Measurements from ENCODE around the gene TIMM21.

TIMM21 gene

DNA sequence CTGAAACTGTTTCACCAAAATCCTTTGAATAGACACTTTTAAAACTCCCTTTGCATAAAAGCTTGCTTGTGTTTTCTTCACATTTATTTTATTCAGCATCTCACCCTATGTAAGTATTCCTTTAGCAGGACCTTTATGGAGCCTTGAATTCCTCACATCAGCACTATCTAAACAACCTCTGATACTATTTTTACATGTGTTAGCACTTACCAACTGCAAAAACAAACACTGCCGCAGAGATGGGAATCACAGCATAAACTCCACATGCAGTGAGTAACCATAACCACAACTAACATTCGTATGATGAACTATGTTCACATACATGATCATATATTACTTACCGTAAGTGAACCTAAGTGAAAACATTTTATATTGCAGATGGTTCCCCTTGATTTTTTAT, 16.1 kb upstream of the TIMM21 start:
- no peaks in the 10 kb centered on the region for H3K36me3 Mint-ChIP-seq
- H3K4me1 Mint-ChIP-seq, result no peaks in the 10 kb centered on the region
- no peak for DNase-seq
- H3K9me3 Mint-ChIP-seq, result no peaks in the 10 kb centered on the region
- CTCF ChIA-PET, result interaction anchor here (1.4 kb wide), 1 partner anchor 50 kb away, joined by 4 read pairs; no protein-coding TSS in a partner anchor
- H3K27me3 Mint-ChIP-seq, result no peaks in the 10 kb centered on the region
- no peak overlapping the region for H3K4me3 Mint-ChIP-seq
- no peak overlapping the region for H3K27ac Mint-ChIP-seq

DNA sequence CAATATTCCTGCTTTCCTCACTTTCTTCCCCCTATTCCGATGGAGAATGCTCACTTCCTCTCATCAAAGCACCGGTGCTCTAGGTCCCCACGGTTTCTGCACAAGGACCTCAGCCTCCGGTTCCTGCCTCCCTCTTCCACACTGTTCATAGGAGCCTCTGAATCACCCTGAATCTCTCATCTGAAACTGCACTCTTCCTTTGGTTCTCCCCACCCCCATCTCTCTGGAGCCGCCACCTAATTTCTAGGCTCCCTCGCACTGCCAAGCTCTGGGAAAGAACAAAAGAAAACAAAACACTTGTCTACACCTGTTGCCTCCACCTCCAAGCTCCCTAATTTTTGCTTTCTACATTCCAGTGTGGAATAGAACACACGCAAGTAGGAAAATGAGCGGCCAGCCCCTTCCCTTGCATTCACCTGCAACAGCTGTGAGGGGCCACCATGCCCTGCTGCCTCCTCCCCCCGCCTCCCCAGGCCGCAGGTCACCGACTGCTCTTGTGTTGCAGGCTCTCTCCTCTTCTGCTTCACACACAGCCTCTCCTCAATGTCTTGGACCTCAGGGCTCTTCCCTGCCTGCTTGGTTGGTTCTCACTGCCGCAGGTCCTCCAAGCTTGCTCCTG, 10.3 kb upstream of the TIMM21 start:
- CTCF ChIA-PET, result interaction anchor here (1.1 to 2.9 kb wide), 4 partner anchors 16 to 55 kb away, joined by 3 to 11 read pairs (median 6); no protein-coding TSS in a partner anchor
- Mint-ChIP-seq H3K27me3 (peaks cover 7% of the 10 kb centered on the region), H3K4me1 (peaks cover 6% of the 10 kb centered on the region), H3K36me3 (no peaks in the 10 kb centered on the region), H3K27ac (no peak overlapping the region), H3K9me3 (no peaks in the 10 kb centered on the region), H3K4me3 (no peak overlapping the region)
- no peak for DNase-seq

DNA sequence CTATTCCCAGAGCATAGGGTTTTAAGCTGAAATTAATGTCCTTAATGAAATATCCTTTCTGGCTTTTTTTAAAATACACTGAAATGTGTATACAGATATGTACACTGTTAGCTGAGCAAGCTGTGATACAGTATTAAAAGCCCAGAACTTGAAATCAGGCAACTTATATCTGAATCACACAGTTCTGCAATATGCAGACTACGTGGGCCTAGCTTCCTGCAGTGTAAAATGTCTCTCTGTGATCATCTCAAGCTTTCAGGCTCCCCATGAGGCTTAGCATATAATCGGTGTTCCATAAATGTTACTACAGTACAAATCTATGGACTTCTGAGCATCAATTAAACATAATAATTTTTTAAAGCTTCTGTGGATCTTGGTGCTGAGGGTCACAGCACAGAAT, 8.9 kb upstream of the TIMM21 start:
- CTCF ChIA-PET, result interaction anchor here (0.7 to 2.9 kb wide), 5 partner anchors 9 to 57 kb away, joined by 3 to 11 read pairs (median 4); partner anchors contain the start of gene TIMM21

DNA sequence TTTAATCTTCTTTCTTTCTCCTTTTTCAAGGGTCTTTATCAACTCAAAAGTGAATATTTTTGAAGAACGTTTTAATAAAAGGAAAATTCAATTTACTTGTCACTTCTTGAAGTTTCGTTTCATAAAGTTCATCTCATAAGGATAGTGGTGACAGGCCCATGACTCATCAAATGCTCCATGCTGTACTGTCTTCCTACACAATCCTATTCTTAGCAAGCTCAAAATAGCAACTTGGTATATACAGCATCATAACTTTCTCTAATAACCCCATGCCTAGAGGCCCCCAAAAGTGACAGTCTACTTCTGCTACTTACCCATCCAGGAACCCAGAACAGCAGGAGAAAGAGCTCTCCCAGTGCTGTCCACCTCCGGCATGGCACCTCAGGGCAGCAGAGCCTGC, 8.4 kb upstream of the TIMM21 start:
- CTCF ChIA-PET, result interaction anchor here (0.7 to 2.9 kb wide), 5 partner anchors 9 to 57 kb away, joined by 3 to 11 read pairs (median 4); partner anchors contain the start of gene TIMM21
- H3K36me3 Mint-ChIP-seq, result no peaks in the 10 kb centered on the region
- no peak overlapping the region for H3K4me3 Mint-ChIP-seq
- peaks cover 6% of the 10 kb centered on the region for H3K4me1 Mint-ChIP-seq
- DNase-seq, result no peak
- H3K9me3 Mint-ChIP-seq, result no peaks in the 10 kb centered on the region
- H3K27ac Mint-ChIP-seq, result no peak overlapping the region
- peaks cover 7% of the 10 kb centered on the region for H3K27me3 Mint-ChIP-seq

More for the DNA sequence above, 8.9 kb upstream of the TIMM21 start:
- Mint-ChIP-seq H3K4me3 (no peak overlapping the region), H3K36me3 (no peaks in the 10 kb centered on the region), H3K4me1 (peaks cover 6% of the 10 kb centered on the region), H3K27me3 (peaks cover 7% of the 10 kb centered on the region), H3K27ac (no peak overlapping the region), H3K9me3 (no peaks in the 10 kb centered on the region)
- DNase-seq, result no peak

DNA sequence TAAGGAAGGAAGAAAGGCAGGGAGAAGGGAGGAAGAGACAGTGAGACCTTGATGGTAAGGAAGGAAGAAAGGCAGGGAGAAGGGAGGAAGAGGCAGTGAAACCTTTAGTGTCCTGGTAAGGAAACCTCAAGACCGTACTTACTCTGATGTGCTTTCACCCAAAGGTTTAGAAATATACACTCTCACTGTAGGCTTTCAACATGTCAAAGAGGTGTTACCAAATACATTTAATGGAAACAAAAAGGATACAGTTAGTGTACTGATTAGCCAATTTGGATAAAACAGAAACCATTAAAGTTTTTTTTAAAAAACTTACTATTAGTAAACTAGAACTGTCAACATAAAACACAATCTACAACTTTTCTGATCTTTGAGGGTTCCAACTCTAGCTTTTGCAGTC, 7.7 kb upstream of the TIMM21 start:
- no peak for DNase-seq
- H3K27me3 Mint-ChIP-seq, result peaks cover 7% of the 10 kb centered on the region
- H3K9me3 Mint-ChIP-seq, result no peaks in the 10 kb centered on the region
- no peak overlapping the region for H3K4me3 Mint-ChIP-seq
- peaks cover 6% of the 10 kb centered on the region for H3K4me1 Mint-ChIP-seq
- H3K27ac Mint-ChIP-seq, result no peak overlapping the region
- H3K36me3 Mint-ChIP-seq, result no peaks in the 10 kb centered on the region
- CTCF ChIA-PET, result interaction anchor here (2.9 kb wide), 1 partner anchor 23 kb away, joined by 11 read pairs; no protein-coding TSS in a partner anchor

DNA sequence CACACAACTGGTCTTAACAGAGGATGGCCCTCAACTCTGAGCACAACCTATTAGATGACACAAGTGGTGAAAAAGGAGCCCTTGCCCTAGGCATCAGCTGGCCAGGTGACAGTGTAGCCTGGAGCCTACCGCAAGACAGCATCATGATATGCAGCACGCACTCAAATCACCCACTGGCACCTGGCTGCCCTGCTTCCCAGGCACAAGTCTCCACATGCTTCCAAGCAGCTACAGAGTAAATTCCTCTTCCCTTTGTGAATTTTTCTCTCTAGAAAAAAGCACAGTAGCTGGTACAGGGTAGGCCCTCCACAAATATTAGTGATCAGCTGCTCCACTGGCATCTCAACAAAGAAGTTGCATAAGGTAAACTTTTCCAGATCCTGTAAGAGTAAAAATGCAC, 6.7 kb upstream of the TIMM21 start:
- H3K36me3 Mint-ChIP-seq, result no peaks in the 10 kb centered on the region
- peaks cover 7% of the 10 kb centered on the region for H3K27me3 Mint-ChIP-seq

DNA sequence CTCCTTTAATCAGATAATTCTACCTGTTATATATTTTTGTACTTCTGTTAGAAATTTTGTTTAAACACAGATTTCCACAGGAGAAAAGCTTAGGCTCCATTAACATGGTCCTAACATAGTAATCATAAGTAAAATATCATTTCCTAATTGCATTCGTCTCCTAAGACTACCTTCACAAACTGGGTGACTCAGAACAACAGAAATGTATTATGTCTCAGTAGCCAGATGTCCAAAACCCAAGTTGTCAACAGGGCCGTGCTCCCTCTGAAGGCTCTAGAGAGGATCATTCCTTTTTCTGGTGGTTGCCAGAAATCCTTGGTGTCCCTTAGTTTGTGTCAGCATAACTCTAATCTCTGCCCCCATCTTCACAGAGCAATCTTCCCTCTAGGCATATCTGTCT, 6.1 kb upstream of the TIMM21 start:
- H3K9me3 Mint-ChIP-seq, result no peaks in the 10 kb centered on the region
- H3K36me3 Mint-ChIP-seq, result no peaks in the 10 kb centered on the region
- no peak overlapping the region for H3K27ac Mint-ChIP-seq
- H3K4me1 Mint-ChIP-seq, result peaks cover 16% of the 10 kb centered on the region
- peaks cover 7% of the 10 kb centered on the region for H3K27me3 Mint-ChIP-seq
- CTCF ChIA-PET, result interaction anchor here (0.6 to 1.2 kb wide), 3 partner anchors 11 to 70 kb away, joined by 3 to 4 read pairs (median 4); no protein-coding TSS in a partner anchor
- no peak for DNase-seq
- H3K4me3 Mint-ChIP-seq, result no peak overlapping the region

More for the DNA sequence above, 6.7 kb upstream of the TIMM21 start:
- Mint-ChIP-seq H3K27ac (no peak overlapping the region), H3K9me3 (no peaks in the 10 kb centered on the region), H3K4me3 (no peak overlapping the region), H3K4me1 (peaks cover 10% of the 10 kb centered on the region)
- no peak for DNase-seq
- CTCF ChIA-PET, result interaction anchor here (0.6 to 1.0 kb wide), 2 partner anchors 11 to 69 kb away, joined by 4 read pairs; no protein-coding TSS in a partner anchor

DNA sequence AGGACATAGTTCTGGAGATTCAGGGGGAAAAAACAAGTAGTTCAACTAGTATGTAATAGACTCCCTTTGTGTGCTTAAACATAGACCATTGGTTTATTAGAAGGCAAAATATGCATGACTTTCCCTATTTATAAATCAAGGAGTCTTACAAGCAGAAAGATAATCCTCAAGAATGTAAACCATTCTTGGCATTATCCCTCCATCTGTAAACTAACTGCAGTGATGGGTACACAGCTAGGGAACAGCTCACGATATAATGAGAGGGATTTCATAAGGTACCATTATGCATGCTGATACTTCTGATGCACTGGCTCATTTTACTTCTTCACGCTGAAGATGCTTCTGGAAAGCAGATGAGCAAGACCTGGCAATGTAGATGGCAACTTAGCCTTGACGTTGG, 1.6 kb upstream of the TIMM21 start:
- peaks cover 13% of the 10 kb centered on the region for H3K36me3 Mint-ChIP-seq
- peak overlapping the region; percentile 95 for H3K4me3 Mint-ChIP-seq
- H3K4me1 Mint-ChIP-seq, result peaks cover 41% of the 10 kb centered on the region
- peaks cover 4% of the 10 kb centered on the region for H3K27me3 Mint-ChIP-seq
- CTCF ChIA-PET, result no interaction called here
- H3K9me3 Mint-ChIP-seq, result no peaks in the 10 kb centered on the region
- DNase-seq, result no peak
- peak overlapping the region; percentile 100 for H3K27ac Mint-ChIP-seq

DNA sequence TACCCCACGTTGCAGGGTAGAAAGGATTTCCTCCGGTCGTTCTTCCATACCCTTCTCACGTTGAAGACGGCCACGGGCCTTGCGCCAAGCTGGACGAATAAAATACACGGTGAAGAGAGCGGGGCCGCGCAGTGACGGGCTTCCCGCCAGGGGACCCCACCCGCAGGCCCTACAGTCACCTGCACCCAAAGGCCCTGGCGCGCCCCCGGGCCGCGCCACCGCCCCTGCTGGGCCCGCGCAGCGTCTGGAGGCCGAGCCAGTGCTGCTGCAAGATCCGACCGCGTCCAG, 888 bp upstream of the TIMM21 start:
- Mint-ChIP-seq H3K9me3 (no peaks in the 10 kb centered on the region), H3K4me3 (peak overlapping the region; percentile 95), H3K27me3 (peaks cover 4% of the 10 kb centered on the region)

DNA sequence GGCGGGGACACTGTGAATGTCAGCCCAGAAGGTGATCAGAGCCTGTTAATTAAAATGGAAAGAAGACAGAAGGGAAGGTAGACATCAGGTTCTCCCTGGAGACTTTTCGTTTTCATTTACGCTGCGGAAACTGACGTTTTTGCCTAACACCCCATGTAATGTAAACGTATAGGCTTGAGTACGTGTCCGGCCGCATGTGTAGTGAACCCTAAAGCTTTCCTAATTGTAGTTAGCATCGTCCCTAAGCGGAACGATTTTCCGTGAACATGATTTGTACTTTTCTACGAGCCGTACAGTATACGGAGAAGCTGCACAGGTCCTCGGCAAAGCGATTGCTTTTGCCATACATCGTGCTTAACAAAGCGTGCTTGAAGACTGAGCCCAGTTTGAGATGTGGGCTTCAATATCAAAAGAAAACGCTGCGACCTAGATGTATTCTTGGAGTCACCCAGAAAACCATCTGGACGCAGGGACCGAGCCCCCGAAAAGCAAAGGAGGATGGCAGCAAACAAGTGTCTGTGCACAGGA, 284 bp downstream of the TIMM21 start:
- Mint-ChIP-seq H3K27me3 (peaks cover 4% of the 10 kb centered on the region), H3K27ac (peak overlapping the region; percentile 100), H3K4me1 (peaks cover 54% of the 10 kb centered on the region), H3K9me3 (no peaks in the 10 kb centered on the region), H3K4me3 (peak overlapping the region; percentile 95), H3K36me3 (peaks cover 18% of the 10 kb centered on the region)
- DNase-seq, result peak; percentile 23
- CTCF ChIA-PET, result interaction anchor here (1.0 kb wide), 1 partner anchor 9 kb away, joined by 3 read pairs; no protein-coding TSS in a partner anchor

More for the DNA sequence above, 888 bp upstream of the TIMM21 start:
- H3K36me3 Mint-ChIP-seq, result peaks cover 16% of the 10 kb centered on the region
- no peak for DNase-seq
- H3K4me1 Mint-ChIP-seq, result peaks cover 45% of the 10 kb centered on the region
- peak overlapping the region; percentile 100 for H3K27ac Mint-ChIP-seq
- CTCF ChIA-PET, result no interaction called here

DNA sequence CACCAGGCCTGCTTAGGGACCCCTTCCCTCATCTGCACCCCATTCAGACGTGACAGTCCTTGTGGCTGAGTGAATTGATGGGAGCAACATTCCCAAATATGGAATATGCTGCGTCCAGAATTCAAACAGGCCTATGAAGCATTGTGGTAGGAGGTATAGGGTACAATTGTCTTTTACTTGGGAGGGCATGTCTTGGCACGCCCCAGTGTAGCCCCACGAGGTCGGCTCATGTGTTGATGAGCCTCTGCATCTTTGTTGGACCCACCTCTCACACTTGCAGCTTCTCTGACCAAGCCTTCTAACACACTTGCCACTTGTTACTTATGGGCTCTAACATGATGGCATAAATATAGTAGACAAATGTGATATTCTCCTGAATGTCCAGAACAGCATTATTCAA, 1.6 kb downstream of the TIMM21 start:
- H3K4me1 Mint-ChIP-seq, result peaks cover 54% of the 10 kb centered on the region
- H3K4me3 Mint-ChIP-seq, result peak overlapping the region; percentile 95
- CTCF ChIA-PET, result no interaction called here
- H3K27ac Mint-ChIP-seq, result no peak overlapping the region
- H3K36me3 Mint-ChIP-seq, result peaks cover 18% of the 10 kb centered on the region
- peaks cover 4% of the 10 kb centered on the region for H3K27me3 Mint-ChIP-seq
- no peak for DNase-seq
- H3K9me3 Mint-ChIP-seq, result no peaks in the 10 kb centered on the region

DNA sequence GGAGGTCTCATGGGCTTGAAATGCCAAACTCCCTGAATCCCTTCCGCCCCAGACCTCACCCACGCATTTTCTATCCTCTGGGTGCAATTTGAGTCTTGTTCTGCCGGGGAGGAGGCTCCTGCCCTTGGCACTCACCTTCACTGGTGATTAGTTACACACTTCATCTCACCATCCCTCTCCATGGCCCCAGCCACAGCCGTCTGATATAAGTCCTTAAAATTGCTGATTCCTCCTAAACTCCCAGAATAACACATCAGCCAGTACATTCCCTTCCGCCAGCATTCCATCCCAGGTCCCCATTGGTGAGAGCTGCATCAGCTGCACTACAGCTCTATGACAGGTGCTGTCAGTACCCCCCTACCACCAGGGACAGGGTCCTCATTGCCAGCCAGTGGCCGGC, 3.9 kb downstream of the TIMM21 start:
- Mint-ChIP-seq H3K36me3 (peaks cover 30% of the 10 kb centered on the region), H3K4me1 (peaks cover 45% of the 10 kb centered on the region), H3K4me3 (no peak overlapping the region), H3K9me3 (no peaks in the 10 kb centered on the region), H3K27ac (no peak overlapping the region), H3K27me3 (peaks cover 4% of the 10 kb centered on the region)
- CTCF ChIA-PET, result interaction anchor here (1.1 to 1.4 kb wide), 4 partner anchors 10 to 90 kb away, joined by 3 to 5 read pairs (median 4); no protein-coding TSS in a partner anchor
- DNase-seq, result no peak

DNA sequence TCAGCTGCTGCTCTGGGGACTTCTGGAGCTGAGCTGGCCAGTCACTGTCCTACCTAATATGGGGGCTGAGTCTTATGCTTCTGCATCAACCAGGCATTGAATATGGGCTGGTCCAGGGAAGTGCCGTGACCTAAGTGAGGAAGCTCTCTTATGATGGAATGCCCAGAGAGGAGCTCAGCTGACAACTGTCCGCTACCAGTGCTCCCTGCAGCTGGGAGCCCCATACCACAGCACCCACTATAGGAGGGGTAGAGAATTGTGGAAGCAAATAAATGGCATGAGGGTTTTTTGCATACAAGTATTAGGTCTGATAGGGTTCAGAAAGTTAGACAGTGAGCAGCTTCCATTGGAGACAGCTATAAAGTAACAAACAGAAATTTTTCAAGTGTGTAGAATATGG, 4.5 kb downstream of the TIMM21 start:
- CTCF ChIA-PET, result interaction anchor here (0.7 to 1.4 kb wide), 6 partner anchors 9 to 90 kb away, joined by 3 to 5 read pairs (median 4); no protein-coding TSS in a partner anchor
- Mint-ChIP-seq H3K4me1 (peaks cover 45% of the 10 kb centered on the region), H3K4me3 (no peak overlapping the region), H3K27ac (no peak overlapping the region), H3K27me3 (peaks cover under 1% of the 10 kb centered on the region), H3K36me3 (peaks cover 31% of the 10 kb centered on the region), H3K9me3 (no peaks in the 10 kb centered on the region)
- no peak for DNase-seq

DNA sequence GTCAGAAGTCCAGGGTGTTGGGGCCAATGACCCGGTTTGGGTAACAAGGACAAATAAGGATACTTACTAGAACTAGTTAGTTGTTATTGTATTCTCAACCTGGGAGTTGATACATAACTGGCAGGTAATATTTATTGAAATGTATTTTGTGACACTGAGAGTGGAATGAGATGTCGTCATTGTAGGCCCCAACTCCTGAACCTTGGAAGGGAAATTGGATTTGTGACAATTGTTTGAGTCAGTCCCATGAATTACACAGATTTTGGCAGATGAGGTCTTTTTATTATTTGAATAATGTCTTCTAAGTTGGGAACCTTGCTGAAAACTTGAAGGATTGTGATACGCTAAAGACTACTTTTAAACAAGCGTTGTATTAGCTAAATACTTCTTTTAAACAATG, 5.1 kb downstream of the TIMM21 start:
- no peak for DNase-seq
- no peak overlapping the region for H3K4me3 Mint-ChIP-seq
- CTCF ChIA-PET, result interaction anchor here (0.6 to 1.4 kb wide), 7 partner anchors 9 to 417 kb away, joined by 3 to 5 read pairs (median 4); no protein-coding TSS in a partner anchor
- peaks cover 34% of the 10 kb centered on the region for H3K36me3 Mint-ChIP-seq
- no peaks in the 10 kb centered on the region for H3K27me3 Mint-ChIP-seq
- peaks cover 45% of the 10 kb centered on the region for H3K4me1 Mint-ChIP-seq
- no peaks in the 10 kb centered on the region for H3K9me3 Mint-ChIP-seq
- H3K27ac Mint-ChIP-seq, result no peak overlapping the region

DNA sequence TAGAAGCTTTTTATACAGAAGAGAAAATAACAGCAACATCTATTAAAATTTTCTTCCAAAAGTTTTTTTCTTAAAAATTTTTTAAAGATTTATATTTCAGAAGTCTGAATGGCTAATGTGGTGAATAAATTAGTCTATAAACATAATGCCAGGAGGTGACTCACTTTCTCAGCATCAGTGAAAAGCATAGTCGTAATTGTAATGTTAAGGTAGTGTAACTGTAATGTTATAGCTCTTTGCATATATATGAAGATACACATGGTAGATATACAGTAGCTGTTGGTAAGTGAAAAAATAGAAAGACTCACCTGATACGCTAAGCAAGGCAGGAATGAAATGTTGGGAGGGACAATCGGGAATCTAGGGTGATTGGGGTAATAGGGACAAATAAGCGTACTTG, 5.5 kb downstream of the TIMM21 start:
- H3K9me3 Mint-ChIP-seq, result no peaks in the 10 kb centered on the region
- CTCF ChIA-PET, result interaction anchor here (0.6 to 1.4 kb wide), 6 partner anchors 13 to 416 kb away, joined by 3 to 5 read pairs (median 4); no protein-coding TSS in a partner anchor
- DNase-seq, result no peak
- H3K27ac Mint-ChIP-seq, result no peak overlapping the region
- peaks cover 42% of the 10 kb centered on the region for H3K4me1 Mint-ChIP-seq
- H3K27me3 Mint-ChIP-seq, result no peaks in the 10 kb centered on the region
- H3K36me3 Mint-ChIP-seq, result peaks cover 35% of the 10 kb centered on the region
- no peak overlapping the region for H3K4me3 Mint-ChIP-seq
